Measurements from ENCODE around the gene TSEN34. TPM values are rescaled to one million over a fixed set of nuclear protein-coding genes. Genes with fewer than 3 reads are reported as not detected.
A peak's percentile ranks its signal among the peaks of the same experiment; 100 is the strongest.
"Not testable (repeated sequence)": the region's sequence is repeated elsewhere in the genome, so short reads cannot be mapped to it uniquely, and the experiment has no call there.

Gene TSEN34
- total RNA-seq, 1 donor from 2014 or later, result 20.1 TPM

- no peak overlapping the region for H3K4me3 Mint-ChIP-seq
- H3K27me3 Mint-ChIP-seq (ENCODE audit: insufficient read depth), result no peaks in the 10 kb centered on the region
- intact Hi-C loops (cut with micrococcal nuclease), result no loop called here
- H3K4me1 Mint-ChIP-seq (ENCODE audit: low read depth), result peaks cover 68% of the 10 kb centered on the region
- H3K27ac Mint-ChIP-seq, result peak overlapping the region; percentile 79
- peaks cover 63% of the 10 kb centered on the region for H3K36me3 Mint-ChIP-seq (ENCODE audit: low read depth)
- H3K9me3 Mint-ChIP-seq, result no peaks in the 10 kb centered on the region
- no peak for DNase-seq (ENCODE audit: low spot score)
These were observed 18.1 kb downstream of the TSEN34 start for GRCh38 chr19:54209058-54209810.

- Mint-ChIP-seq H3K4me1 (ENCODE audit: low read depth) (peaks cover 61% of the 10 kb centered on the region), H3K9me3 (no peaks in the 10 kb centered on the region), H3K36me3 (ENCODE audit: low read depth) (peaks cover 56% of the 10 kb centered on the region), H3K27ac (peak overlapping the region; percentile 79), H3K27me3 (ENCODE audit: insufficient read depth) (no peaks in the 10 kb centered on the region), H3K4me3 (peak overlapping the region; percentile 3)
- no peak for DNase-seq (ENCODE audit: low spot score)
- intact Hi-C loops (cut with micrococcal nuclease), result loop anchor here (1.0 to 2.0 kb wide), 2 partner anchors 21 kb away; partner anchors contain the start of gene MBOAT7
These were observed 18.8 kb downstream of the TSEN34 start for GRCh38 chr19:54209811-54210494.

- peaks cover 48% of the 10 kb centered on the region for H3K4me1 Mint-ChIP-seq (ENCODE audit: low read depth)
- intact Hi-C loops (cut with micrococcal nuclease), result loop anchor here (1.0 to 2.0 kb wide), 2 partner anchors 20 to 49 kb away; no protein-coding TSS in a partner anchor
- peaks cover 45% of the 10 kb centered on the region for H3K36me3 Mint-ChIP-seq (ENCODE audit: low read depth)
- H3K4me3 Mint-ChIP-seq, result peak overlapping the region; percentile 52
- H3K27me3 Mint-ChIP-seq (ENCODE audit: insufficient read depth), result no peaks in the 10 kb centered on the region
- peak overlapping the region; percentile 79 for H3K27ac Mint-ChIP-seq
- no peak for DNase-seq (ENCODE audit: low spot score)
- H3K9me3 Mint-ChIP-seq, result no peaks in the 10 kb centered on the region
These were observed 20.1 kb downstream of the TSEN34 start for GRCh38 chr19:54211235-54211634.

- H3K4me3 Mint-ChIP-seq; H3K9me3 Mint-ChIP-seq; intact Hi-C loops (cut with micrococcal nuclease); DNase-seq (ENCODE audit: low spot score); H3K27ac Mint-ChIP-seq; H3K27me3 Mint-ChIP-seq (ENCODE audit: insufficient read depth): not testable (repeated sequence)
- Mint-ChIP-seq H3K36me3 (ENCODE audit: low read depth) (peaks cover 30% of the 10 kb centered on the region), H3K4me1 (ENCODE audit: low read depth) (peaks cover 19% of the 10 kb centered on the region)
These were observed 23.1 kb downstream of the TSEN34 start for GRCh38 chr19:54214217-54214616.

GRCh38 chr19:54214734-54215133, 23.6 kb downstream of the TSEN34 start:
- H3K27ac Mint-ChIP-seq, result not testable (repeated sequence)

GRCh38 chr19:54216869-54217268, 25.8 kb downstream of the TSEN34 start:
- H3K27ac Mint-ChIP-seq, result no peak overlapping the region
- no peaks in the 10 kb centered on the region for H3K27me3 Mint-ChIP-seq (ENCODE audit: insufficient read depth)
- DNase-seq (ENCODE audit: low spot score), result no peak
- no peaks in the 10 kb centered on the region for H3K9me3 Mint-ChIP-seq
- H3K36me3 Mint-ChIP-seq (ENCODE audit: low read depth), result peaks cover 18% of the 10 kb centered on the region
- H3K4me1 Mint-ChIP-seq (ENCODE audit: low read depth), result no peaks in the 10 kb centered on the region
- H3K4me3 Mint-ChIP-seq, result no peak overlapping the region
- intact Hi-C loops (cut with micrococcal nuclease), result no loop called here

More at GRCh38 chr19:54214734-54215133, 23.6 kb downstream of the TSEN34 start:
- H3K9me3 Mint-ChIP-seq; DNase-seq (ENCODE audit: low spot score); intact Hi-C loops (cut with micrococcal nuclease); H3K4me3 Mint-ChIP-seq; H3K27me3 Mint-ChIP-seq (ENCODE audit: insufficient read depth): not testable (repeated sequence)
- Mint-ChIP-seq H3K36me3 (ENCODE audit: low read depth) (peaks cover 30% of the 10 kb centered on the region), H3K4me1 (ENCODE audit: low read depth) (peaks cover 14% of the 10 kb centered on the region)

- H3K27ac Mint-ChIP-seq; H3K9me3 Mint-ChIP-seq; H3K4me3 Mint-ChIP-seq; DNase-seq (ENCODE audit: low spot score); H3K4me1 Mint-ChIP-seq (ENCODE audit: low read depth); H3K27me3 Mint-ChIP-seq (ENCODE audit: insufficient read depth); intact Hi-C loops (cut with micrococcal nuclease): not testable (repeated sequence)
- H3K36me3 Mint-ChIP-seq (ENCODE audit: low read depth), result peaks cover 17% of the 10 kb centered on the region
These were observed 26.6 kb downstream of the TSEN34 start for GRCh38 chr19:54217517-54218247.

- intact Hi-C loops (cut with micrococcal nuclease), result no loop called here
- Mint-ChIP-seq H3K9me3 (no peaks in the 10 kb centered on the region), H3K27me3 (ENCODE audit: insufficient read depth) (no peaks in the 10 kb centered on the region)
These were observed 27.2 kb downstream of the TSEN34 start for GRCh38 chr19:54218259-54218658.

GRCh38 chr19:54218960-54219661, 28.0 kb downstream of the TSEN34 start:
- Mint-ChIP-seq H3K4me3 (no peak overlapping the region), H3K36me3 (ENCODE audit: low read depth) (peaks cover 11% of the 10 kb centered on the region), H3K27ac (no peak overlapping the region), H3K9me3 (no peaks in the 10 kb centered on the region), H3K27me3 (ENCODE audit: insufficient read depth) (no peaks in the 10 kb centered on the region), H3K4me1 (ENCODE audit: low read depth) (peaks cover 10% of the 10 kb centered on the region)
- intact Hi-C loops (cut with micrococcal nuclease), result no loop called here
- DNase-seq (ENCODE audit: low spot score), result no peak

More at GRCh38 chr19:54218259-54218658, 27.2 kb downstream of the TSEN34 start:
- peaks cover 13% of the 10 kb centered on the region for H3K36me3 Mint-ChIP-seq (ENCODE audit: low read depth)
- DNase-seq (ENCODE audit: low spot score), result no peak
- H3K27ac Mint-ChIP-seq, result no peak overlapping the region
- H3K4me3 Mint-ChIP-seq, result no peak overlapping the region
- H3K4me1 Mint-ChIP-seq (ENCODE audit: low read depth), result peaks cover 8% of the 10 kb centered on the region

GRCh38 chr19:54219702-54220101, 28.6 kb downstream of the TSEN34 start:
- H3K4me3 Mint-ChIP-seq; DNase-seq (ENCODE audit: low spot score); H3K9me3 Mint-ChIP-seq; intact Hi-C loops (cut with micrococcal nuclease); H3K36me3 Mint-ChIP-seq (ENCODE audit: low read depth); H3K27me3 Mint-ChIP-seq (ENCODE audit: insufficient read depth); H3K27ac Mint-ChIP-seq: not testable (repeated sequence)
- peaks cover 10% of the 10 kb centered on the region for H3K4me1 Mint-ChIP-seq (ENCODE audit: low read depth)

GRCh38 chr19:54221947-54222346, 30.8 kb downstream of the TSEN34 start:
- intact Hi-C loops (cut with micrococcal nuclease), result loop anchor here (2.0 kb wide), 1 partner anchor 23 kb away; no protein-coding TSS in a partner anchor
- H3K4me3 Mint-ChIP-seq; H3K27me3 Mint-ChIP-seq (ENCODE audit: insufficient read depth): not testable (repeated sequence)

More at GRCh38 chr19:54221947-54222346, 30.8 kb downstream of the TSEN34 start:
- H3K36me3 Mint-ChIP-seq (ENCODE audit: low read depth); H3K27ac Mint-ChIP-seq; DNase-seq (ENCODE audit: low spot score); H3K9me3 Mint-ChIP-seq: not testable (repeated sequence)
- H3K4me1 Mint-ChIP-seq (ENCODE audit: low read depth), result peaks cover 10% of the 10 kb centered on the region
